CD4-positive, CD25-positive, alpha-beta regulatory T cell (primary cell): ENCODE data around the gene CACNA2D3. TPM values are rescaled to one million over a fixed set of nuclear protein-coding genes. Genes with fewer than 3 reads are reported as not detected.

Experiments used
- ATAC-seq, 2 donors: fragments of 150-1000 bp; cut with Tn5 transposase; one replicate each; pipeline ENCODE4 v1.10.0; 2021; ENCODE audit warnings: low read depth in 2 of 2, moderate number of reproducible peaks in 2 of 2, moderate library complexity in 1 of 2
- DNase-seq, 3 donors: peaks; one replicate each; pipeline versions ENCODE4 v3.0.0 to v3.0.0-alpha.2; 2012 to 2022; ENCODE audit warnings: mixed read lengths in 1 of 3
- H3K27ac ChIP-seq: one replicate; pipeline ENCODE4 v1.7.0; 2013; ENCODE audit warnings: mild to moderate bottlenecking, low read length; ENCODE audit not compliant: insufficient read depth, poor library complexity, severe bottlenecking
- H3K27me3 ChIP-seq: one replicate; pipeline ENCODE4 v1.7.0; 2013; ENCODE audit warnings: low read length; ENCODE audit not compliant: control insufficient read depth, insufficient read depth
- H3K36me3 ChIP-seq: one replicate; pipeline ENCODE4 v1.7.0; 2013; ENCODE audit warnings: mild to moderate bottlenecking, low read length, moderate library complexity; ENCODE audit not compliant: control insufficient read depth, insufficient read depth
- H3K4me1 ChIP-seq: 2 replicates; pipeline ENCODE4 v1.7.0; 2013; ENCODE audit warnings: mild to moderate bottlenecking, low read length; ENCODE audit not compliant: insufficient read depth, control insufficient read depth, poor library complexity, severe bottlenecking
- H3K4me3 ChIP-seq: one replicate; pipeline ENCODE4 v1.7.0; 2013; ENCODE audit warnings: low read depth, mild to moderate bottlenecking, low read length, moderate library complexity
- H3K9me3 ChIP-seq, 2 experiments: 1 replicate in 1 of 2; 2 replicates in 1 of 2; pipeline ENCODE4 v1.7.0; 2013; ENCODE audit warnings: low read length in 2 of 2, mild to moderate bottlenecking in 1 of 2, moderate library complexity in 1 of 2; ENCODE audit not compliant: control insufficient read depth in 2 of 2
- H3K27ac Mint-ChIP-seq, 3 donors: one replicate each; pipeline ENCODE4 v1.8.0; 2020 to 2022; ENCODE audit warnings: mild to moderate bottlenecking in 3 of 3, mixed read lengths in 3 of 3, moderate library complexity in 2 of 3
- H3K27me3 Mint-ChIP-seq: one replicate; pipeline ENCODE4 v1.8.0; 2022; ENCODE audit warnings: mild to moderate bottlenecking, mixed read lengths
- H3K36me3 Mint-ChIP-seq: one replicate; pipeline ENCODE4 v1.8.0; 2020; ENCODE audit warnings: mixed read lengths
- H3K4me1 Mint-ChIP-seq, 4 donors: one replicate each; pipeline ENCODE4 v1.8.0; 2020 to 2022; ENCODE audit warnings: mixed read lengths in 4 of 4, mild to moderate bottlenecking in 1 of 4
- H3K4me3 Mint-ChIP-seq, 4 donors: one replicate each; pipeline ENCODE4 v1.8.0; 2020 to 2022; ENCODE audit warnings: mild to moderate bottlenecking in 4 of 4, mixed read lengths in 4 of 4, moderate library complexity in 3 of 4
- H3K9me3 Mint-ChIP-seq, 7 donors: one replicate each; pipeline ENCODE4 v1.8.0; 2020 to 2022; ENCODE audit warnings: mixed read lengths in 7 of 7, mild to moderate bottlenecking in 3 of 7, moderate library complexity in 2 of 7
- polyA plus RNA-seq, 4 donors: library from polyadenylated mRNA; unstranded; fragments of 300-500 nt; fragmentation: Illumina TruSeq; gene quantifications; one replicate each; pipeline ENCODE4 v1.2.3, GENCODE V29; 2021
- total RNA-seq: library from RNA; stranded (reverse); gene quantifications from one replicate; pipeline ENCODE4 v1.2.3, GENCODE V29; 2022

CACNA2D3 gene
- total and polyA plus RNA-seq, 5 donors from 2014 or later, result not detected

- no peak overlapping the region for H3K27ac Mint-ChIP-seq
- no peaks in the 10 kb centered on the region for H3K27me3 Mint-ChIP-seq
- Histone ChIP-seq H3K27me3 (no peaks in the 10 kb centered on the region), H3K4me1 (no peaks in the 10 kb centered on the region), H3K4me3 (no peak overlapping the region), H3K27ac (no peak overlapping the region), H3K9me3 (no peaks in the 10 kb centered on the region), H3K36me3 (no peaks in the 10 kb centered on the region)
- ATAC-seq (no peak), DNase-seq (no peak)
- no peaks in the 10 kb centered on the region for H3K36me3 Mint-ChIP-seq
- H3K9me3 Mint-ChIP-seq, result peaks cover 0 to 4% (median 2%) of the 10 kb centered on the region in 7 donors
- H3K4me3 Mint-ChIP-seq, result no peak overlapping the region
- no peaks in the 10 kb centered on the region for H3K4me1 Mint-ChIP-seq
Observed at GRCh38 chr3:54891540-54891897, 769.2 kb downstream of the CACNA2D3 start.

GRCh38 chr3:54892168-54892567, 769.8 kb downstream of the CACNA2D3 start:
- no peak for ATAC-seq

GRCh38 chr3:54895613-54896012, 773.3 kb downstream of the CACNA2D3 start:
- Histone ChIP-seq H3K27ac (no peak overlapping the region), H3K36me3 (no peaks in the 10 kb centered on the region), H3K9me3 (no peaks in the 10 kb centered on the region), H3K4me1 (no peaks in the 10 kb centered on the region), H3K27me3 (no peaks in the 10 kb centered on the region), H3K4me3 (no peak overlapping the region)
- ATAC-seq, result no peak
- H3K36me3 Mint-ChIP-seq, result no peaks in the 10 kb centered on the region
- no peak for DNase-seq
- peaks cover 0 to 4% (median 0%) of the 10 kb centered on the region in 7 donors for H3K9me3 Mint-ChIP-seq
- no peaks in the 10 kb centered on the region for H3K27me3 Mint-ChIP-seq
- H3K4me3 Mint-ChIP-seq, result no peak overlapping the region
- H3K4me1 Mint-ChIP-seq, result no peaks in the 10 kb centered on the region
- no peak overlapping the region for H3K27ac Mint-ChIP-seq

More at GRCh38 chr3:54892168-54892567, 769.8 kb downstream of the CACNA2D3 start:
- Histone ChIP-seq H3K4me1 (no peaks in the 10 kb centered on the region), H3K9me3 (no peaks in the 10 kb centered on the region), H3K36me3 (no peaks in the 10 kb centered on the region), H3K4me3 (no peak overlapping the region), H3K27me3 (no peaks in the 10 kb centered on the region), H3K27ac (no peak overlapping the region)
- DNase-seq, result no peak
- H3K9me3 Mint-ChIP-seq, result peaks cover 0 to 4% (median 2%) of the 10 kb centered on the region in 7 donors
- H3K4me3 Mint-ChIP-seq, result no peak overlapping the region
- no peak overlapping the region for H3K27ac Mint-ChIP-seq
- H3K4me1 Mint-ChIP-seq, result no peaks in the 10 kb centered on the region
- no peaks in the 10 kb centered on the region for H3K27me3 Mint-ChIP-seq
- no peaks in the 10 kb centered on the region for H3K36me3 Mint-ChIP-seq

DNA sequence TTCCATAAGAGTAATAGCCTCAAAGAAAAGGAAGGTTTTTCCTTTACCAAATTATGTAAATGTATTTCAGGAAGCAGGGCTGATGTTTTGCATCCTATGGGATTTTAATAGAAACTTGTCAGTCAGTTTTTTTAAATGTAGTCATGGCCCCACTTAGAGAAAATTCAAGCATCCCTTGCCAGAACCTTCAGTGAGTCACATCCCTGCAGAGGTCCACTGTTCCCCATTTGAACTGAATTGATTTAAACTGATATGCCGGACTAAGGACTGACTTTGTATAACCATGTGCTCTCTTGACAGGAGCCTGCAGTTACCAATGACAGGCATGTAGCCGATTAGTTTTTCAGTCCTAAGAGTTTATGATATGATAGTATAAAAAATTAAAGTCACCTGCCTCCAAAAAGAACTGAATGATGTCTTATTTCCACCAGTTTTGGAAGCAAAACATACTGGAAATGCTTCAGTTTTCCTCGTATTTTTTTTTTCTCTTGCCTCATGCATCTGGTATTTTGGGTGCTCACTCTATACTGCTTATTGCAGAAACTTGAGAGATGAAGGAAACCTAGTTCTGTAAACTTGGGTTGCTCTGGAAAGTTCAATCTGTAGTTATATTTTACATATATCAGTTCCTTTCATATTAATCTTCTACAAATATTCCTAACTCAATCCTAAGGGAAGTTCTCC, 774.8 kb downstream of the CACNA2D3 start:
- Mint-ChIP-seq H3K9me3 (peaks cover 0 to 4% (median 0%) of the 10 kb centered on the region in 7 donors), H3K36me3 (no peaks in the 10 kb centered on the region), H3K27ac (no peak overlapping the region), H3K27me3 (no peaks in the 10 kb centered on the region), H3K4me3 (no peak overlapping the region), H3K4me1 (no peaks in the 10 kb centered on the region)
- Histone ChIP-seq H3K27me3 (no peaks in the 10 kb centered on the region), H3K9me3 (no peaks in the 10 kb centered on the region), H3K4me1 (no peaks in the 10 kb centered on the region), H3K36me3 (no peaks in the 10 kb centered on the region), H3K4me3 (no peak overlapping the region), H3K27ac (no peak overlapping the region)
- no peak for ATAC-seq
- no peak for DNase-seq

GRCh38 chr3:54899273-54899672, 776.9 kb downstream of the CACNA2D3 start:
- H3K4me1 Mint-ChIP-seq, result no peaks in the 10 kb centered on the region
- H3K9me3 Mint-ChIP-seq, result peaks cover 0 to 4% (median 0%) of the 10 kb centered on the region in 7 donors
- H3K4me3 Mint-ChIP-seq, result no peak overlapping the region
- H3K4me3 ChIP-seq, result no peak overlapping the region
- no peaks in the 10 kb centered on the region for H3K36me3 ChIP-seq
- no peaks in the 10 kb centered on the region for H3K27me3 Mint-ChIP-seq
- no peaks in the 10 kb centered on the region for H3K4me1 ChIP-seq
- H3K9me3 ChIP-seq, result no peaks in the 10 kb centered on the region
- H3K27me3 ChIP-seq, result no peaks in the 10 kb centered on the region
- DNase-seq, result no peak
- no peak overlapping the region for H3K27ac Mint-ChIP-seq
- no peak overlapping the region for H3K27ac ChIP-seq
- no peak for ATAC-seq
- no peaks in the 10 kb centered on the region for H3K36me3 Mint-ChIP-seq

GRCh38 chr3:54900838-54901591, 778.7 kb downstream of the CACNA2D3 start:
- ATAC-seq (no peak), DNase-seq (no peak)
- H3K4me3 Mint-ChIP-seq, result no peak overlapping the region
- no peak overlapping the region for H3K27ac Mint-ChIP-seq
- H3K27me3 ChIP-seq, result no peaks in the 10 kb centered on the region
- H3K36me3 Mint-ChIP-seq, result no peaks in the 10 kb centered on the region
- no peaks in the 10 kb centered on the region for H3K9me3 ChIP-seq
- H3K27me3 Mint-ChIP-seq, result no peaks in the 10 kb centered on the region
- H3K27ac ChIP-seq, result no peak overlapping the region
- no peaks in the 10 kb centered on the region for H3K36me3 ChIP-seq
- H3K9me3 Mint-ChIP-seq, result peaks cover 0 to 4% (median 0%) of the 10 kb centered on the region in 7 donors
- no peak overlapping the region for H3K4me3 ChIP-seq
- no peaks in the 10 kb centered on the region for H3K4me1 ChIP-seq
- no peaks in the 10 kb centered on the region for H3K4me1 Mint-ChIP-seq

DNA sequence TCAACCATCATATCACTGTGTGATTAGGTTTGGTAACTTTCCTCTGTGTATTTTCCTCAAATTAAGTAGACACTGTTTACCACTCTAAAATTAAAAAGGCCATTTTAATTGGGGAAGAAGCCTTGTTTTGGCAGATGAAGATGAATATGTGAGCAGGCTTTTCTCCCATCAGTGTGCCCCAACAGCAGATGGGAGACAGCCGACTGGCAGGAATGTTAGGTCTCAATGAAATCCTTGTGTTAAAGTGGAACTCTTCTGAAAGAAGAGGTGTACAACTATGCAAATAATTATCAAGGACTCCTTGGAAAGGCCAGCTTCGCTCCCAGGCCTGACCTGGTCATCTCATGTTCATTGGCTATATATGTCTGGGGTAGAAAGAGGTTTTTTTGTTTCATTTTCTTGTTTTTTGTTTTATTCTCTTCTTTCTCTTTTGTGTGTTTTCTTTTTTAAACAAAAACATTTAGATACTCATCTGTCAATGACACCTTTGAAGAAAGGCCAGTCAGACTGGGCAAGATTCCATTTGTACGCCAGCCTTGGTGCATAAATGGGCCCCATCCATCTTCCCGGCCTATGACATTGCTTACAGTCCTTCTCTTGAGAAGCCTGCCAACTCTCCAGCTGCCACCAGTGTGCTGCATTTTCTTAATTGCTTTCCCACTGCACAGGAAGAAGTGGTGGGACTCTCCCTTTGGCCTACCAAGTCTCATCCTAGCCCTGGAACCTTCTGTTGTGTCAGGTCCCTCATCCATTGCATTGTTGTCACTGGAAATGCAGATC, 779.7 kb downstream of the CACNA2D3 start:
- DNase-seq (no peak), ATAC-seq (no peak)
- H3K27ac Mint-ChIP-seq, result no peak overlapping the region
- H3K27me3 ChIP-seq, result no peaks in the 10 kb centered on the region
- H3K4me3 ChIP-seq, result no peak overlapping the region
- H3K36me3 Mint-ChIP-seq, result no peaks in the 10 kb centered on the region
- no peaks in the 10 kb centered on the region for H3K36me3 ChIP-seq
- peaks cover 0 to 4% (median 2%) of the 10 kb centered on the region in 7 donors for H3K9me3 Mint-ChIP-seq
- no peaks in the 10 kb centered on the region for H3K4me1 Mint-ChIP-seq
- H3K4me1 ChIP-seq, result no peaks in the 10 kb centered on the region
- no peak overlapping the region for H3K4me3 Mint-ChIP-seq
- no peak overlapping the region for H3K27ac ChIP-seq
- no peaks in the 10 kb centered on the region for H3K9me3 ChIP-seq
- H3K27me3 Mint-ChIP-seq, result no peaks in the 10 kb centered on the region
